K562 (cell line): ENCODE data around the gene ZNF462. TPM values are rescaled to one million over a fixed set of nuclear protein-coding genes. Genes with fewer than 3 reads are reported as not detected.

ENCODE experiments used
- ATAC-seq: fragments of 200-7000 bp; cut with Tn5 transposase; 3 replicates; pipeline ENCODE4 v1.9.1; 2020; ENCODE audit warnings: moderate library complexity
- BruUV-seq: library from RNA; stranded (reverse); fragments of 400-500 nt; replicated peaks from 2 replicates; lab custom pipeline; 2021; lab: Mats Ljungman, UMichigan
- CTCF ChIA-PET: fragments of 300-600 bp; formaldehyde crosslinking; extraction: SDS; loops from one replicate; lab custom pipeline; 2021; ENCODE audit warnings: low intra/inter-chr PET ratio; lab: Yijun Ruan, JAX
- POLR2A ChIA-PET: fragments of 300-600, 350-650 bp; sonication (Branson Sonifier 250); formaldehyde crosslinking; extraction: SDS; loops from one replicate; lab custom pipeline; 2021; ENCODE audit warnings: antibody characterized with exemption, inconsistent platforms; lab: Yijun Ruan, JAX
- DNase-seq, 4 experiments: peaks; one replicate each; pipeline versions ENCODE4 v3.0.0 to v3.0.0-alpha.2; 2011 to 2018; ENCODE audit warnings: low spot score in 3 of 4, mixed read lengths in 3 of 4; ENCODE audit errors: extremely low read depth in 1 of 4
- FAIRE-seq: peaks from 2 replicates; lab custom pipeline; 2011; peaks lifted over from hg19 to GRCh38; lab: Jason Lieb, UNC
- H2AFZ ChIP-seq: 2 replicates; pipeline ENCODE4 v1.6.0; 2011; ENCODE audit warnings: low read depth, low read length, control low read depth, inconsistent platforms
- H3K27ac ChIP-seq: fragments of 200-600 bp; 3 replicates; pipeline ENCODE4 v1.8.0; 2011; ENCODE audit warnings: low read depth, mild to moderate bottlenecking, control low read depth, inconsistent platforms, low read length, moderate library complexity, mixed read lengths; ENCODE audit errors: extremely low read depth
- H3K27me3 ChIP-seq, 2 experiments: fragments of 300-600 bp in 1 of 2; 2 replicates in 1 of 2; 3 replicates in 1 of 2; pipeline versions ENCODE4 v1.6.0 to v1.8.0; 2011; ENCODE audit warnings: inconsistent platforms in 2 of 2, low read length in 2 of 2, mild to moderate bottlenecking in 1 of 2, mixed read lengths in 1 of 2, moderate library complexity in 1 of 2; ENCODE audit not compliant: control insufficient read depth in 2 of 2, insufficient read depth in 2 of 2
- H3K36me3 ChIP-seq: fragments of 300-600 bp; 3 replicates; pipeline ENCODE4 v1.8.0; 2011; ENCODE audit warnings: mild to moderate bottlenecking, low read length, inconsistent platforms; ENCODE audit not compliant: control insufficient read depth, insufficient read depth
- H3K4me1 ChIP-seq, 2 experiments: fragments of 200-600 bp in 1 of 2; replicated peaks in 1 of 2; 2 replicates in 1 of 2; 3 replicates in 1 of 2; pipeline versions ENCODE4 v1.5.1 to v1.8.0; 2011; ENCODE audit warnings: inconsistent platforms in 2 of 2, low read length in 2 of 2, mild to moderate bottlenecking in 1 of 2, mixed read lengths in 1 of 2, moderate library complexity in 1 of 2; ENCODE audit not compliant: control insufficient read depth in 2 of 2, insufficient read depth in 2 of 2
- H3K4me2 ChIP-seq: 2 replicates; pipeline ENCODE4 v1.6.1; 2011; ENCODE audit warnings: low read length, control low read depth, inconsistent platforms, mixed read lengths; ENCODE audit not compliant: insufficient read depth
- H3K4me3 ChIP-seq: fragments of 200-600 bp; sonication (generic), shearing (Covaris generic); 2 replicates; pipeline ENCODE4 v1.5.1; 2016; ENCODE audit warnings: control low read depth, inconsistent platforms
- H3K79me2 ChIP-seq: fragments of 200-600 bp; 3 replicates; pipeline ENCODE4 v1.8.0; 2011; ENCODE audit warnings: low read length, inconsistent platforms; ENCODE audit not compliant: control insufficient read depth, insufficient read depth
- H3K9ac ChIP-seq, 2 experiments: 2 replicates each; pipeline versions ENCODE4 v1.6.0 to v1.6.1; 2011; ENCODE audit warnings: low read depth in 2 of 2, low read length in 2 of 2, control low read depth in 1 of 2, inconsistent platforms in 1 of 2, mild to moderate bottlenecking in 1 of 2, mixed read lengths in 1 of 2; ENCODE audit not compliant: insufficient read depth in 1 of 2
- H3K9me1 ChIP-seq: one replicate; pipeline ENCODE4 v1.6.0; 2011; ENCODE audit warnings: inconsistent platforms, mild to moderate bottlenecking, low read length, moderate library complexity; ENCODE audit not compliant: control insufficient read depth, insufficient read depth
- H3K9me3 ChIP-seq: replicated peaks from 2 replicates; pipeline ENCODE4 v1.5.1; 2011; ENCODE audit warnings: low read depth, low read length, inconsistent platforms; ENCODE audit not compliant: control insufficient read depth, insufficient read depth
- H4K20me1 ChIP-seq: replicated peaks from 2 replicates; pipeline ENCODE4 v1.6.1; 2011; ENCODE audit warnings: low read length, inconsistent platforms, mixed read lengths; ENCODE audit not compliant: control insufficient read depth, insufficient read depth
- BACH1 ChIP-seq: fragments of 200-800 bp; sonication (Bioruptor generic); IDR thresholded peaks from 2 replicates; pipeline ENCODE4 v1.6.1; 2016; ENCODE audit warnings: missing genetic modification characterization, missing compliant biosample characterization
- CTCFL ChIP-seq: IDR thresholded peaks from 2 replicates; pipeline ENCODE4 v1.6.1; 2011; ENCODE audit warnings: borderline replicate concordance, low read depth, mild to moderate bottlenecking, moderate library complexity, low read length; ENCODE audit not compliant: insufficient read depth, poor library complexity, severe bottlenecking
- HES1 ChIP-seq: fragments of 450-650 bp; IDR thresholded peaks from 2 replicates; pipeline ENCODE4 v1.6.1; 2016; ENCODE audit warnings: low read depth, mild to moderate bottlenecking, moderate library complexity
- JUNB ChIP-seq: fragments of 450-650 bp; formaldehyde crosslinking; conservative IDR thresholded peaks from 2 replicates; pipeline ENCODE4 v1.4.0; 2020; ENCODE audit warnings: mild to moderate bottlenecking
- MAFK ChIP-seq: IDR thresholded peaks from 2 replicates; pipeline ENCODE4 v1.6.1; 2011; ENCODE audit warnings: low read length, improper control_type of control experiment
- NCOA1 ChIP-seq: fragments of 450-650 bp; IDR thresholded peaks from 2 replicates; pipeline ENCODE4 v1.6.1; 2016; ENCODE audit warnings: low read depth
- PTTG1 ChIP-seq: fragments of 450-650 bp; IDR thresholded peaks from 2 replicates; pipeline ENCODE4 v1.6.1; 2016; ENCODE audit warnings: low read depth, mild to moderate bottlenecking, missing genetic modification characterization, missing compliant biosample characterization
- ZBTB7A ChIP-seq: IDR thresholded peaks from 2 replicates; pipeline ENCODE4 v1.6.1; 2011; ENCODE audit warnings: low read depth, mild to moderate bottlenecking, low read length, moderate library complexity, borderline replicate concordance; ENCODE audit not compliant: control insufficient read depth
- ZNF165 ChIP-seq: fragments of 250-450 bp; sonication (Bioruptor Pico); IDR thresholded peaks from 2 replicates; pipeline ENCODE4 v1.4.0; 2020; ENCODE audit warnings: borderline replicate concordance
- ZNF175 ChIP-seq: fragments of 200-800 bp; sonication (Bioruptor generic); IDR thresholded peaks from 2 replicates; pipeline ENCODE4 v1.6.1; 2016; ENCODE audit warnings: low read depth, mild to moderate bottlenecking, missing genetic modification characterization, missing compliant biosample characterization
- WGBS: fragments of 100-300 bp; shearing (Covaris generic); methylation state at CpG from one replicate; pipeline ENCODE4 v1.1.6; 2016; ENCODE audit warnings: low coverage, mixed read lengths; ENCODE audit not compliant: insufficient coverage; ENCODE audit errors: missing lambda C conversion rate; 5-methylcytosine and 5-hydroxymethylcytosine counted together
- in situ Hi-C: fragments of 300-500 bp; cut with MboI; formaldehyde crosslinking; loops from 4 replicates; pipeline ENCODE4 v1.15.0; 2018; ENCODE audit warnings: inconsistent platforms, mixed read lengths
- intact Hi-C: fragments of 100-400 bp; cut with micrococcal nuclease; formaldehyde crosslinking; loops from 2 replicates; pipeline ENCODE4 v1.14.2; 2022
- polyA plus RNA-seq, 8 experiments: library from polyadenylated mRNA; depleted of rRNA in 4 of 8; stranded (reverse) in 5 of 8; unstranded in 3 of 8; fragments of >200 nt; fragmentation: Nextera tagmentation in 2 of 8; fragmentation: Illumina TruSeq in 1 of 8; extraction: Ambion mirVana in 2 of 8; extraction: Trizol in 1 of 8; gene quantifications; 2 replicates each; pipeline versions ENCODE4 v1.2.1 to v1.2.3, GENCODE V29; 2011 to 2014; ENCODE audit warnings: inconsistent platforms in 1 of 8, missing spikeins in 1 of 8
- total RNA-seq, 7 experiments: library from RNA; depleted of rRNA in 6 of 7; stranded (reverse); fragments of >200 nt in 6 of 7; fragmentation: Illumina TruSeq in 2 of 7; extraction: Trizol in 2 of 7; gene quantifications; 2 replicates each; pipeline versions ENCODE4 v1.2.1 to v1.2.3, GENCODE V29; 2011 to 2021; ENCODE audit warnings: low replicate concordance in 1 of 7

Gene ZNF462
- total and polyA plus RNA-seq, 9 of the 15 experiments (the other 6 are each of a cell fraction or from before 2014, with no cell fraction given), result 0.20 TPM; not detected in 8

- FAIRE-seq (no peak), ATAC-seq (no peak), DNase-seq (no peak)
- H3K27ac ChIP-seq, result no peak overlapping the region
- H3K9me1 ChIP-seq, result no peaks in the 10 kb centered on the region
- CTCF ChIA-PET, result no interaction called here
- H3K9ac ChIP-seq, result no peak overlapping the region
- no peaks in the 10 kb centered on the region for H3K79me2 ChIP-seq
- WGBS, result 0% methylated on average over 3 of the region's 3 CpGs
- H3K4me2 ChIP-seq, result no peak overlapping the region
- POLR2A ChIA-PET, result no interaction called here
- no peaks in the 10 kb centered on the region for H3K9me3 ChIP-seq
- no peak overlapping the region for H3K4me3 ChIP-seq
- intact Hi-C loops, result no loop called here
- no peaks in the 10 kb centered on the region for H3K4me1 ChIP-seq
- no peaks in the 10 kb centered on the region for H3K36me3 ChIP-seq
- no TSS peak for BruUV-seq
- H2AFZ ChIP-seq, result no peak overlapping the region
- H4K20me1 ChIP-seq, result no peaks in the 10 kb centered on the region
- in situ Hi-C loops, result no loop called here
- no peaks in the 10 kb centered on the region for H3K27me3 ChIP-seq
- TF ChIP-seq JUNB (CRISPR knock-in tag) (no peak), NCOA1 (no peak), CTCFL (no peak), ZBTB7A (no peak), ZNF175 (CRISPR knock-in tag) (no peak), MAFK (no peak), HES1 (no peak), BACH1 (tag) (no peak), ZNF165 (CRISPR knock-in tag) (no peak), PTTG1 (tag) (no peak)
- TF ChIP-seq, all 486 proteins: peak for 0
Observed at GRCh38 chr9:106875529-106875928, 12.6 kb downstream of the ZNF462 start.
